Thyroid gland (tissue), 4 donors: ENCODE results near the gene ITLN2. TPM values are rescaled to one million over a fixed set of nuclear protein-coding genes. Genes with fewer than 3 reads are reported as not detected.
"Not testable (repeated sequence)": the region's sequence is repeated elsewhere in the genome, so short reads cannot be mapped to it uniquely, and the experiment has no call there.

Experiments
- DNase-seq, 2 donors: peaks; one replicate each; pipeline ENCODE4 v3.0.0-alpha.2; 2019
- H3K27ac ChIP-seq, 3 donors: fragments of 200-600 bp; sonication (generic); 1 replicate in 2 of 3; 2 replicates in 1 of 3; pipeline ENCODE4 v1.5.1; 2016 to 2019; ENCODE audit warnings: mild to moderate bottlenecking in 1 of 3, moderate library complexity in 1 of 3
- H3K27me3 ChIP-seq: fragments of 200-600 bp; sonication (generic); one replicate; pipeline ENCODE4 v1.5.1; 2019
- H3K36me3 ChIP-seq, 2 donors: fragments of 200-600 bp; sonication (generic); one replicate each; pipeline ENCODE4 v1.5.1; 2016 to 2019
- H3K4me1 ChIP-seq, 2 donors: fragments of 200-600 bp; sonication (generic); one replicate each; pipeline ENCODE4 v1.5.1; 2017 to 2019
- H3K4me3 ChIP-seq, 3 donors: fragments of 200-600 bp; sonication (generic); replicated peaks in 1 of 3; 1 replicate in 2 of 3; 2 replicates in 1 of 3; pipeline ENCODE4 v1.5.1; 2016; ENCODE audit warnings: mild to moderate bottlenecking in 1 of 3
- H3K9me3 ChIP-seq: fragments of 200-600 bp; sonication (generic); one replicate; pipeline ENCODE4 v1.5.1; 2017
- CTCF ChIP-seq, 6 experiments: fragments of 200-600 bp in 3 of 6; fragments of 450-650 bp in 3 of 6; sonication (generic) in 3 of 6; IDR thresholded peaks; one replicate each; pipeline ENCODE4 v1.5.1; 2016 to 2019; ENCODE audit warnings: antibody characterized with exemption in 6 of 6, mild to moderate bottlenecking in 2 of 6, inconsistent platforms in 1 of 6, moderate library complexity in 1 of 6
- POLR2A ChIP-seq, 2 donors: fragments of 450-650 bp; IDR thresholded peaks; one replicate each; pipeline ENCODE4 v1.6.1; 2017; ENCODE audit warnings: antibody characterized with exemption in 2 of 2, mild to moderate bottlenecking in 2 of 2, moderate library complexity in 1 of 2
- WGBS, 2 donors: methylation state at CpG; one replicate each; pipeline ENCODE4 v1.1.5; 2017; 5-methylcytosine and 5-hydroxymethylcytosine counted together
- intact Hi-C: fragments of 100-400 bp; cut with DNase I; formaldehyde crosslinking; loops from one replicate; pipeline ENCODE4 v1.15.1; 2023
- total RNA-seq, 4 donors: library from RNA; depleted of rRNA; stranded (reverse); fragments of >200 nt; gene quantifications; one replicate each; pipeline ENCODE4 v1.2.3, GENCODE V29; 2016

ITLN2 gene
- total RNA-seq, 4 donors from 2014 or later, result not detected

GRCh38 chr1:160945079-160945478 is 9.5 kb downstream of the ITLN2 start:
- no peak for DNase-seq
- peaks cover 0 to 8% of the 10 kb centered on the region in 2 donors for H3K4me1 ChIP-seq
- no peak overlapping the region for H3K4me3 ChIP-seq
- H3K27ac ChIP-seq, result no peak overlapping the region
- WGBS, 2 donors, result 91 to 94% methylated on average over 15 of the region's 15 CpGs
- H3K27me3 ChIP-seq, result no peaks in the 10 kb centered on the region
- TF ChIP-seq CTCF (IDR thresholded peaks at IDR 0.05) (no peak), POLR2A (IDR thresholded peaks at IDR 0.05) (no peak)
- intact Hi-C loops, result no loop called here
- no peaks in the 10 kb centered on the region for H3K9me3 ChIP-seq
- H3K36me3 ChIP-seq, result no peaks in the 10 kb centered on the region

GRCh38 chr1:160942926-160943325 is 11.7 kb downstream of the ITLN2 start:
- no peaks in the 10 kb centered on the region for H3K4me1 ChIP-seq
- DNase-seq, result peak in 1 of 2 donors; percentile 8
- intact Hi-C loops, result no loop called here
- H3K27me3 ChIP-seq, result no peaks in the 10 kb centered on the region
- H3K9me3 ChIP-seq, result no peaks in the 10 kb centered on the region
- WGBS, 2 donors, result 92 to 96% methylated on average over 3 of the region's 3 CpGs
- no peak overlapping the region for H3K27ac ChIP-seq
- no peak overlapping the region for H3K4me3 ChIP-seq
- TF ChIP-seq POLR2A (IDR thresholded peaks at IDR 0.05) (no peak), CTCF (IDR thresholded peaks at IDR 0.05) (no peak)
- no peaks in the 10 kb centered on the region for H3K36me3 ChIP-seq

DNA sequence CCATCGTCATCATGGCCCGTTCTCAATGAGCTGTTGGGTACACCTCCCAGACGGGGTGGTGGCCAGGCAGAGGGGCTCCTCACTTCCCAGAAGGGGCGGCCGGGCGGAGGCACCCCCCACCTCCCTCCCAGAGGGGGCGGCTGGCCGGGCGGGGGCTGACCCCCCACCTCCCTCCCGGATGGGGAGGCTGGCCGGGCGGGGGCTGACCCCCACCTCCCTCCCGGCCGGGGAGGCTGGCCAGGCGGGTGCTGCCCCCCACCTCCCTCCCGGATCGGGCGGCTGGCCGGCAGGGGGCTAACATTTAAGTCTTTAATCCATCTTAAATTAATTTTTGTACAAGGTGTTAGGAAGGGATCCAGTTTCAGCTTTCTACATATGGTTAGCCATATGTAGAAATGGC is 17.9 kb downstream of the ITLN2 start:
- H3K4me1 ChIP-seq, H3K27me3 ChIP-seq, H3K4me3 ChIP-seq, H3K9me3 ChIP-seq, DNase-seq, H3K36me3 ChIP-seq, intact Hi-C loops, H3K27ac ChIP-seq: not testable (repeated sequence)
- WGBS, 2 donors, result 82 to 89% methylated on average over 10 to 11 of the region's 19 CpGs

GRCh38 chr1:160935527-160936258 is 18.9 kb downstream of the ITLN2 start:
- intact Hi-C loops, result no loop called here
- TF ChIP-seq POLR2A (IDR thresholded peaks at IDR 0.05), result no peak
- no peak for TF ChIP-seq CTCF (IDR thresholded peaks at IDR 0.05)

GRCh38 chr1:160933305-160933704 is 21.3 kb downstream of the ITLN2 start:
- intact Hi-C loops, H3K4me1 ChIP-seq, H3K9me3 ChIP-seq, DNase-seq, H3K4me3 ChIP-seq, H3K36me3 ChIP-seq, H3K27me3 ChIP-seq, H3K27ac ChIP-seq: not testable (repeated sequence)
- 66 to 74% methylated on average over 10 to 11 of the region's 31 CpGs for WGBS, 2 donors

More at GRCh38 chr1:160935527-160936258, 18.9 kb downstream of the ITLN2 start:
- Histone ChIP-seq H3K27ac (no peak overlapping the region), H3K36me3 (no peaks in the 10 kb centered on the region), H3K4me3 (no peak overlapping the region), H3K9me3 (no peaks in the 10 kb centered on the region), H3K4me1 (peaks cover 4 to 7% of the 10 kb centered on the region in 2 donors), H3K27me3 (no peaks in the 10 kb centered on the region)
- DNase-seq, result no peak
- WGBS, 2 donors, result 87 to 92% methylated on average over 10 to 12 of the region's 12 CpGs

GRCh38 chr1:160925652-160926244 is 28.9 kb downstream of the ITLN2 start:
- WGBS, 2 donors, result 45 to 49% methylated on average over 5 of the region's 5 CpGs
- no peaks in the 10 kb centered on the region for H3K36me3 ChIP-seq
- H3K4me3 ChIP-seq, result no peak overlapping the region
- no peak for DNase-seq
- H3K9me3 ChIP-seq, result no peaks in the 10 kb centered on the region
- no peaks in the 10 kb centered on the region for H3K27me3 ChIP-seq
- no peak overlapping the region for H3K27ac ChIP-seq
- TF ChIP-seq CTCF (IDR thresholded peaks at IDR 0.05) (no peak), POLR2A (IDR thresholded peaks at IDR 0.05) (no peak)
- H3K4me1 ChIP-seq, result peaks cover 0 to 8% of the 10 kb centered on the region in 2 donors
- intact Hi-C loops, result no loop called here
